ENCODE results near the gene CTDP1. TPM values are rescaled to one million over a fixed set of nuclear protein-coding genes. Genes with fewer than 3 reads are reported as not detected.
"Not testable (repeated sequence)": the region's sequence is repeated elsewhere in the genome, so short reads cannot be mapped to it uniquely, and the experiment has no call there.

Gene CTDP1
- total RNA-seq, 1 experiment from 2014 or later, result 20.3 TPM

DNA sequence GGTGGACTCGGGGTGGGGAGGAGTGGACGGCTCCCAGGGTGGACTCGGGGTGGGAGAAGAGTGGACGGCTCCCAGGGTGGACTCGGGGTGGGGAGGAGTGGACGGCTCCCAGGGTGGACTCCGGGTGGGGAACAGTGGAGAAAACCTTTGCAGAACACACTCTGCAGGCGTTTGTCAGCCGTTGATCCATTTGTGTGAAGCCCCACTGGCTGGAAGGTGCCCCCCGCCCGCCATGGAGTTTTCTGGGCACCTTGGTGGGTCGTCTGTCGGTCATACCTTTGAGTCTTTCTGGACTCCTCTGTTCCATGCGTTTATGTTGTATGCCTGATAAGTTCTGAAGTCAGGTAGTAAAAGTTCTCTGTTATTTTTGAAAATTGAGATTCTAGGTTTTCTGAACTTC is 12.5 kb downstream of the CTDP1 start:
- Mint-ChIP-seq H3K36me3 (ENCODE audit: insufficient read depth, unreplicated experiment) (peaks cover 3% of the 10 kb centered on the region), H3K27me3 (ENCODE audit: insufficient read depth, unreplicated experiment) (no peaks in the 10 kb centered on the region), H3K4me3 (ENCODE audit: unreplicated experiment) (no peak overlapping the region), H3K4me1 (ENCODE audit: insufficient read depth, unreplicated experiment) (peaks cover 6% of the 10 kb centered on the region), H3K9me3 (ENCODE audit: unreplicated experiment) (no peaks in the 10 kb centered on the region), H3K27ac (ENCODE audit: low read depth, unreplicated experiment) (no peak overlapping the region)
- POLR2A ChIA-PET, result no interaction called here
- intact Hi-C loops (cut with micrococcal nuclease), result no loop called here
- no TSS peak for BruUV-seq (replicated peaks)
- CTCF ChIA-PET, result no interaction called here
- TF ChIP-seq, protein P1, sequence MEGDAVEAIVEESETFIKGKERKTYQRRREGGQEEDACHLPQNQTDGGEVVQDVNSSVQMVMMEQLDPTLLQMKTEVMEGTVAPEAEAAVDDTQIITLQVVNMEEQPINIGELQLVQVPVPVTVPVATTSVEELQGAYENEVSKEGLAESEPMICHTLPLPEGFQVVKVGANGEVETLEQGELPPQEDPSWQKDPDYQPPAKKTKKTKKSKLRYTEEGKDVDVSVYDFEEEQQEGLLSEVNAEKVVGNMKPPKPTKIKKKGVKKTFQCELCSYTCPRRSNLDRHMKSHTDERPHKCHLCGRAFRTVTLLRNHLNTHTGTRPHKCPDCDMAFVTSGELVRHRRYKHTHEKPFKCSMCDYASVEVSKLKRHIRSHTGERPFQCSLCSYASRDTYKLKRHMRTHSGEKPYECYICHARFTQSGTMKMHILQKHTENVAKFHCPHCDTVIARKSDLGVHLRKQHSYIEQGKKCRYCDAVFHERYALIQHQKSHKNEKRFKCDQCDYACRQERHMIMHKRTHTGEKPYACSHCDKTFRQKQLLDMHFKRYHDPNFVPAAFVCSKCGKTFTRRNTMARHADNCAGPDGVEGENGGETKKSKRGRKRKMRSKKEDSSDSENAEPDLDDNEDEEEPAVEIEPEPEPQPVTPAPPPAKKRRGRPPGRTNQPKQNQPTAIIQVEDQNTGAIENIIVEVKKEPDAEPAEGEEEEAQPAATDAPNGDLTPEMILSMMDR (IDR thresholded peaks at IDR 0.05; ENCODE audit: unreplicated experiment), result no peak
- DNase-seq (ENCODE audit: unreplicated experiment), result no peak

DNA sequence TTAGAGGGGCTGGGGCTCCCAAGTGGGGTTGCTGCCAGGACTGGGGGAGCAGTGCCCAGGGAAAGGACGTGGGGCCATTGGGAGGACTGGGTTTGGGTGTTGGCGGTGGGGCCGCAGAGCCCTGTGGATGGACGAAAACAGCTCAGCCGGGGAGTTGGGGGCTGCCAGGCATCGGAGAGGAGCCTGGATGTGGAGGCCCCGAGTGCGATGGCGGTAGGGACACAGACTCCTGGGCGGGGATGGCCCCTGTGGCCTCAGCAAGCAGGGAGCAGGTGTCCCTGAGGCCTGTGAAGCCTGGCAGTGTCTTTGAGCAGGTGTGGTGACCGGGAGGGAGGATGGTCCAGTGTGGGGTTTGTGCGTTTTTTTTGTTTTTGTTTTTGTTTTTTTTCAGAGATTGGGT is 13.3 kb downstream of the CTDP1 start:
- Mint-ChIP-seq H3K27ac (ENCODE audit: low read depth, unreplicated experiment) (no peak overlapping the region), H3K4me1 (ENCODE audit: insufficient read depth, unreplicated experiment) (peaks cover 6% of the 10 kb centered on the region), H3K27me3 (ENCODE audit: insufficient read depth, unreplicated experiment) (no peaks in the 10 kb centered on the region), H3K36me3 (ENCODE audit: insufficient read depth, unreplicated experiment) (peaks cover 11% of the 10 kb centered on the region), H3K9me3 (ENCODE audit: unreplicated experiment) (no peaks in the 10 kb centered on the region), H3K4me3 (ENCODE audit: unreplicated experiment) (no peak overlapping the region)
- no peak for DNase-seq (ENCODE audit: unreplicated experiment)
- BruUV-seq (replicated peaks), result no TSS peak
- intact Hi-C loops (cut with micrococcal nuclease), result no loop called here
- ChIA-PET CTCF (no interaction called here), POLR2A (no interaction called here)
- TF ChIP-seq, protein P1 (IDR thresholded peaks at IDR 0.05; ENCODE audit: unreplicated experiment), result no peak

DNA sequence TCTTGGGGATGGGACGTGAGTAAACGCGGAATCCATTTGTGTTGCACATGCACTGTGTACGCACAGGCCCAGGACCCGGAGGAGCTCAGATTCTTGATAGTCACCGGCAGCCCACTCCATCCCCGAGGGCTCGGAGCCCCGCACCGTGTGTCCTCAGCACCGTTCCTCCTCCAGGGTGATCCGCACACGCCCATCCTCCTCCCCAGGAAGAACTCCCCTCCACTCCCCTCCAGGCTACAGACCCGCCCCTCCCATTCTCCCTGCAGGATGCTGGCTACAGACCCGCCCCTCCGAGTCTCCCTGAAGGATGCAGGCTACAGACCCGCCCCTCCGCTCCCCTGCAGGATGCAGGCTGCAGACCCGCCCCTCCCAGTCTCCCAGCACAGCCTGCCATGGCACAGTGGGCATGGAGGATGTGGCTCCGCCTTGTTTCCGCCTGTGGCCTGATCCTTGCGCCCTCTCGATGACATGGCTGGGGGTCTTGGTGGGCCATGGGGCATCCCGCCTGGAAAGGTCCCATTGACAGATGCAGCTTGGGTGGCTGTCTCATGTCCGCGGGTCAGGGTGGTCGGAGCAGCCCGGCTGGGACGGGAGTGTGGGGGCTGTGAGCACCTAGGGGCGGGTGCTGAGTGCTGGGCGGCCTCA is 14.1 kb downstream of the CTDP1 start:
- no peak for DNase-seq (ENCODE audit: unreplicated experiment)
- intact Hi-C loops (cut with micrococcal nuclease), result no loop called here
- Mint-ChIP-seq H3K4me1 (ENCODE audit: insufficient read depth, unreplicated experiment) (peaks cover 6% of the 10 kb centered on the region), H3K27ac (ENCODE audit: low read depth, unreplicated experiment) (no peak overlapping the region), H3K4me3 (ENCODE audit: unreplicated experiment) (no peak overlapping the region), H3K9me3 (ENCODE audit: unreplicated experiment) (no peaks in the 10 kb centered on the region), H3K36me3 (ENCODE audit: insufficient read depth, unreplicated experiment) (peaks cover 17% of the 10 kb centered on the region), H3K27me3 (ENCODE audit: insufficient read depth, unreplicated experiment) (no peaks in the 10 kb centered on the region)
- TF ChIP-seq, protein P1 (IDR thresholded peaks at IDR 0.05; ENCODE audit: unreplicated experiment), result no peak
- ChIA-PET POLR2A (no interaction called here), CTCF (interaction anchor here (0.7 kb wide), 1 partner anchor 12 kb away, joined by 3 read pairs; no protein-coding TSS in a partner anchor)
- no TSS peak for BruUV-seq (replicated peaks)

DNA sequence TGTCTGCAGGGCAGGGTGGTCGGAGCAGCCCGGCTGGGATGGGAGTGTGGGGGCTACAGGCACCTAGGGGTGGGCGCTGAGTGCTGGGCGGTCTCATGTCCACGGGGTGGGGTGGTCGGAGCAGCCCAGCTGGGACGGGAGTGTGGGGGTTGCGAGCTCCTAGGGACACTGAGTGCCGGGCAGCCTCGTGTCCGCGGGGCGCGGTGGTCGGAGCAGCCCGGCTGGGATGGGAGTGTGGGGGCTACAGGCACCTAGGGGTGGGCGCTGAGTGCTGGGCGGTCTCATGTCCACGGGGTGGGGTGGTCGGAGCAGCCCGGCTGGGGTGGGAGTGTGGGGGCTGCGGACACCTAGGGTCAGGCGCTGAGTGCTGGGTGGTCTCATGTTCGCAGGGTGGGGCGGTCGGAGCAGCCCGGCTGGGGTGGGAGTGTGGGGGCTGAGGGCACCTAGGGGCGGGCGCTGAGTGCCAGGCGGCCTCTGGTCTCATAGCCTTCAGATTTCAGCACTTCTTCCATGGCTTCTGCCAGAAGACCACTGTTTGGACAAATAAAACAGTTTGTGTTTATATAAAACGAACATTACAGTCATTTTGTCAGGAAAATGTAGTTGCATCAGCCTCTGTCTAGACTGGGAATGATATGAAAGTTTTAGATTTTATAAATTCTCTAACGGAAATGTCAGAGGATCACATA is 14.7 kb downstream of the CTDP1 start:
- H3K9me3 Mint-ChIP-seq (ENCODE audit: unreplicated experiment); H3K27ac Mint-ChIP-seq (ENCODE audit: low read depth, unreplicated experiment); DNase-seq (ENCODE audit: unreplicated experiment); POLR2A ChIA-PET; BruUV-seq (replicated peaks); intact Hi-C loops (cut with micrococcal nuclease); H3K4me1 Mint-ChIP-seq (ENCODE audit: insufficient read depth, unreplicated experiment); H3K4me3 Mint-ChIP-seq (ENCODE audit: unreplicated experiment); H3K27me3 Mint-ChIP-seq (ENCODE audit: insufficient read depth, unreplicated experiment): not testable (repeated sequence)
- H3K36me3 Mint-ChIP-seq (ENCODE audit: insufficient read depth, unreplicated experiment), result peaks cover 23% of the 10 kb centered on the region
- CTCF ChIA-PET, result interaction anchor here (0.6 to 0.7 kb wide), 2 partner anchors 10 to 11 kb away, joined by 3 read pairs; no protein-coding TSS in a partner anchor
